ENCODE results near the gene CNPY1. TPM values are rescaled to one million over a fixed set of nuclear protein-coding genes. Genes with fewer than 3 reads are reported as not detected.

CNPY1 gene
- polyA plus RNA-seq, 1 of the 3 experiments (the other 2 are of a cell fraction), result not detected

GRCh38 chr7:155579565-155579964, 33.2 kb upstream of the CNPY1 start:
- CTCF ChIA-PET, result interaction anchor here (5.9 kb wide), 1 partner anchor 19 kb away, joined by 22 read pairs; no protein-coding TSS in a partner anchor
- POLR2A ChIA-PET, result no interaction called here
- H4K20me1 ChIP-seq (ENCODE audit: insufficient read depth), result no peaks in the 10 kb centered on the region

GRCh38 chr7:155578016-155578415, 31.7 kb upstream of the CNPY1 start:
- WGBS (ENCODE audit: low lambda C conversion rate), result 75% methylated on average over 13 of the region's 13 CpGs
- Histone ChIP-seq H3K9ac (no peak overlapping the region), H4K20me1 (ENCODE audit: insufficient read depth) (no peaks in the 10 kb centered on the region), H3K27ac (ENCODE audit: low read depth in 2 of 2, low read length in 1 of 2) (no peak overlapping the region), H3K4me2 (no peak overlapping the region), H3F3A (replicated peaks; ENCODE audit: insufficient read depth) (no peaks in the 10 kb centered on the region), H3K9me2 (no peaks in the 10 kb centered on the region), H3K79me2 (ENCODE audit: insufficient read depth) (no peaks in the 10 kb centered on the region), H2AFZ (ENCODE audit: low read depth) (no peak overlapping the region), H3K36me3 (replicated peaks in 1 of 2; ENCODE audit: control insufficient read depth in 1 of 2, insufficient read depth in 2 of 2, low read length in 1 of 2) (no peaks in the 10 kb centered on the region), H3K4me3 (ENCODE audit: low read depth in 2 of 2, low read length in 1 of 2) (no peak overlapping the region), H3K27me3 (ENCODE audit: insufficient read depth) (peaks cover 30% of the 10 kb centered on the region; the same call in 1 of the 2 replicates), H3K9me3 (no peaks in the 10 kb centered on the region), H3K4me1 (ENCODE audit: control insufficient read depth in 1 of 2, insufficient read depth in 2 of 2, low read depth in 1 of 2, low read length in 1 of 2) (no peaks in the 10 kb centered on the region)
- ChIA-PET CTCF (interaction anchor here (5.9 kb wide), 1 partner anchor 21 kb away, joined by 22 read pairs; no protein-coding TSS in a partner anchor), POLR2A (no interaction called here)
- TF ChIP-seq TEAD4 (IDR thresholded peaks at IDR 0.05; ENCODE audit: borderline replicate concordance, insufficient read depth) (no peak), RAD21 (IDR thresholded peaks at IDR 0.05; ENCODE audit: low read length) (no peak), USF1 (IDR thresholded peaks at IDR 0.05; ENCODE audit: borderline replicate concordance, low read depth) (no peak), RFX5 (IDR thresholded peaks at IDR 0.05; ENCODE audit: low read length) (no peak), JUND (IDR thresholded peaks at IDR 0.05) (no peak), USF2 (IDR thresholded peaks at IDR 0.05; ENCODE audit: borderline replicate concordance, low read depth, low read length) (no peak), RCOR1 (IDR thresholded peaks at IDR 0.05; ENCODE audit: low read length) (no peak), IRF3 (IDR thresholded peaks at IDR 0.05; ENCODE audit: low read depth, low read length) (no peak), GABPA (IDR thresholded peaks at IDR 0.05; ENCODE audit: low read depth) (no peak), PBX3 (IDR thresholded peaks at IDR 0.05) (no peak), ZBTB33 (IDR thresholded peaks at IDR 0.05; ENCODE audit: borderline replicate concordance, low read depth) (no peak), CHD2 (IDR thresholded peaks at IDR 0.05; ENCODE audit: low read length, partially characterized antibody) (no peak), RXRA (IDR thresholded peaks at IDR 0.05; ENCODE audit: borderline replicate concordance, low read depth) (no peak), NFIC (IDR thresholded peaks at IDR 0.05; ENCODE audit: borderline replicate concordance) (no peak), REST (IDR thresholded peaks at IDR 0.05; ENCODE audit: low read depth, low read length) (no peak), NRF1 (IDR thresholded peaks at IDR 0.05; ENCODE audit: low read depth, low read length) (no peak), EZH2phosphoT487 (IDR thresholded peaks at IDR 0.05; ENCODE audit: borderline replicate concordance, low read depth) (no peak)
- DNase-seq, result no peak

More at GRCh38 chr7:155579565-155579964, 33.2 kb upstream of the CNPY1 start:
- Histone ChIP-seq H3K27me3 (ENCODE audit: insufficient read depth) (peaks cover 42% of the 10 kb centered on the region; the same call in 1 of the 2 replicates), H3K4me1 (ENCODE audit: control insufficient read depth in 1 of 2, insufficient read depth in 2 of 2, low read depth in 1 of 2, low read length in 1 of 2) (peaks cover 0 to 6% of the 10 kb centered on the region in 2 experiments; a peak in 1 of 4 replicates), H3F3A (replicated peaks; ENCODE audit: insufficient read depth) (no peaks in the 10 kb centered on the region), H3K36me3 (replicated peaks in 1 of 2; ENCODE audit: control insufficient read depth in 1 of 2, insufficient read depth in 2 of 2, low read length in 1 of 2) (no peaks in the 10 kb centered on the region), H3K4me2 (no peak overlapping the region), H2AFZ (ENCODE audit: low read depth) (no peak overlapping the region), H3K4me3 (ENCODE audit: low read depth in 2 of 2, low read length in 1 of 2) (no peak overlapping the region), H3K79me2 (ENCODE audit: insufficient read depth) (no peaks in the 10 kb centered on the region), H3K9me2 (no peaks in the 10 kb centered on the region), H3K27ac (ENCODE audit: low read depth in 2 of 2, low read length in 1 of 2) (no peak overlapping the region), H3K9me3 (no peaks in the 10 kb centered on the region), H3K9ac (no peak overlapping the region)
- no peak for DNase-seq
- TF ChIP-seq TEAD4 (IDR thresholded peaks at IDR 0.05; ENCODE audit: borderline replicate concordance, insufficient read depth), result no peak
- no peak for TF ChIP-seq NRF1 (IDR thresholded peaks at IDR 0.05; ENCODE audit: low read depth, low read length)
- WGBS (ENCODE audit: low lambda C conversion rate), result 62% methylated on average over 13 of the region's 13 CpGs

All from SK-N-SH (cell line).